ENCODE measurements around the gene RASIP1. TPM values are rescaled to one million over a fixed set of nuclear protein-coding genes. Genes with fewer than 3 reads are reported as not detected.

RASIP1 gene
- total RNA-seq, 1 donor from 2014 or later, result 24.1 TPM

DNA sequence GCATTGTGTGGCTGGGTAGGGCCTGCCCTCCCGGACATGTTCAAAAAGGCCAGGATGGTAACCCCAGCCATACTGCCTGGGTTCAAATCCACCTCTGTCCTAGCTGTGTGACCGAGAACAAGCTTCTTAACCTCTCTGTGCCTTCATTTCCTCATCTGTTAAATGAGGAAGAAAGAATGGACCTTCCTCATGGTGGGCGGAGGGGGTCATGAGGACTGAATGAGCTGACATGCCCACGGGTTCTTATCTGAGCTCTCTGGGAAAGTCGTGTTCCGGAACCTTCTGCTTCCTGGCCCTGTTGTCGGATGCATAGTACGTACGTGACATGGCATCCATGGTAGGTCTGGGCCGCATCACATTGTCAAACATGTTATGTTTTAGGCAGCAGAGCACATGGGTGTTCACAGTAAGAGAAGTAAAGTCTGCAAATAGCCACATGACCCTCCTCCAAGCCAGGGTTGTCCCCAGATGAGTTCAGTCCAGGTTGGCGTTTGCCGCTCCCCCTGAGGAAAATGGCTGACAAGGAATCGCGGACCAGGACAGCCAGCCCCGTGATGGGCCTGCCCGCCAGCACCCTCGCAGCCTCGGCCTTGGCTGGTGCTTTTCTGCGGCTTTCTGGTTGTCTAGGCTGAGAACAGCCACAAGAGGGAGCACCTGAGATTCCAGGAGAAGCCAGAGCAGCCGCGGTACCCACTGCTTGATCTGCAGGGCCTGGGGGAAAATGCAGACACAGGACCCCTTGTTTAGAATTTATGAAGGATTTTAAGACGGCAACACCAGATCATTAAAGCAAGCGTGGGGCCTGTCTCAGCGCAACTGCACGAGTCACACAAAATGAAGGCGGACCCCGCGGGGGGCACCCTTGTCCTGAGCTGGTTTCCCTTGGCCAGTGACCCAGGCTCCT, 65.2 kb downstream of the RASIP1 start:
- peak; percentile 96 for DNase-seq

DNA sequence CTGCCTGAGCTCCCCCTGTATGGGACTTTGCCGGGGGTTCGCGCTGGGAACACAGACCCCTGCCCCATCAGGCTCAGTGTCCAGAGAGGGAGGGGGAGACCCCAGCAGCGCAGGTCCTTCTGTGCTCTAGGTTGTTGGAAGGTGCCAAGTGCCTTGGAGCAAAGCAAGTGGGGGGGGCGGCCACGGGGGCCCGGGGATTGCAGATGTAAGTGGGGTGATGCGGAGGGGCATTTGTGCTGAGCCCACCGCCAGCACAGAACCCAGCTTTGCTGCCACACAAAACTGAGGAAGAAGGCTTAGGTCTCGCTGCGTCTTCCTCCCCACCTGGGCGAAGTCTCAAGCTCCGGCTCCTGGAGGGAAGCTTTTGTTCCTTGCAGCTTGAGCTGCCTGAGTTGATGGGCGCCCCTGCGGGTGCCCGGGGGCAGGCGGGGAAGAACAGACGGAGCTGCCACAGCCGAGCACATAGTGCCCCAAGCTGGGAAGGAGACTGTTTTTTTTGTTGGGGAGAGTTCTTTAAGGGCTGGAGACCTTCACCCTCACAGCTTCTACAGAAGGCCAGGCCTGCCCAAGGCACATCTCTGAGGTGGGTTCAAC, 66.1 kb downstream of the RASIP1 start:
- no peak for DNase-seq

DNA sequence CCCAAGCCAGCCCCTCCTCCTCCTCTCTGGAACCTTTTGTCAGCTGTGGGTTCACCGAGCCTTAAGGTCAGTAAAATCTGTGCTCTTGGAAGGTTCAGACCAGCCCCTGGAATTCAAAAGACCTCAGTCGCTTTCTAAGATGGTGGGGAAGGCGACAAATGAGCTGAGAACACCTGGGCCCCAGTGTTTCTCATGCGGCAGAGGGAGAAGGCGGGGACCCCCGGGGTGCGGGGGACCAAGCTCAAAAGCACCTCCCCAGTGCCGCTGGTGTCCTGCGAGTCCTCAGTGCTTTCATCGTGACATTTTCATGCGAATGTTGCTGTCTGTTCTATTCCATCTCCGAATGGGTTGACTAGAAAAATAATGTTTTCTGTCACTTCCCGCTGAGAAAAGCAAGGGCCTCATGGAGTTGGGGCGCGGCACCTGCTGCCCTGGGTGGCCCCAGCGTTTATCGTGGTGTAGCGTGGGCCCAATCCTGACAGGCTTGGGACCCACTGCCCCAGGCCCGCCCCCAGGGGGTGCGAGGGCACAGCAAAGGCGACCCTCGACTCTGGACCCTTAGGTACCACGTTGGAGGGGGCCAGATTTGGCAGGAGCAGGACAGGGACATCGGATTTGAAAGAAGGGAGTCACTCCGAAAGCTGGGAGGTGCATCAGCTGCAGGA, 66.8 kb downstream of the RASIP1 start:
- DNase-seq, result no peak

DNA sequence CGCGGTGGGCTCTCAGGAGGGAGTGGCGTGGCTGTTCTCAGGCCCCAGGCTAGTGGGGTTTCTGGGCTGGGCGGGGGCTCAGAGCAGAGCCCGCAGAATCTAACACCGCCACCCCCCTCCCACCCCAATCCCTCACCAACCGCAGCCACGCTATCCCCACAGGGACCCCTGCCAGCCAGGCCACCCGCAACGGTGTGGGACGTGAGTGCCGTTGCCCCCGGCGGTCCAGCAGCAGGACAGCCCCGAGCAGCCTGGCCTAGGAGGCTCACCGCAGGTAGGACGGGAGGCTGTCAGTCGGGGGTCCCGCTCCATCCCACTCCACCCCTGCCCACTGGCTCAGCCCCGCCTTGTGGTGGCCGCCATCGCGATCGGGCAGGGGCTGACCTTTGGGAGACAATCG, 67.4 kb downstream of the RASIP1 start, which contains the start of gene NTN5:
Gene NTN5 (minus strand): TSS at position 24 of the 400 bp plus-strand sequence. CDS start 2,031 bp downstream, outside the sequence.
- no peak for DNase-seq

DNA sequence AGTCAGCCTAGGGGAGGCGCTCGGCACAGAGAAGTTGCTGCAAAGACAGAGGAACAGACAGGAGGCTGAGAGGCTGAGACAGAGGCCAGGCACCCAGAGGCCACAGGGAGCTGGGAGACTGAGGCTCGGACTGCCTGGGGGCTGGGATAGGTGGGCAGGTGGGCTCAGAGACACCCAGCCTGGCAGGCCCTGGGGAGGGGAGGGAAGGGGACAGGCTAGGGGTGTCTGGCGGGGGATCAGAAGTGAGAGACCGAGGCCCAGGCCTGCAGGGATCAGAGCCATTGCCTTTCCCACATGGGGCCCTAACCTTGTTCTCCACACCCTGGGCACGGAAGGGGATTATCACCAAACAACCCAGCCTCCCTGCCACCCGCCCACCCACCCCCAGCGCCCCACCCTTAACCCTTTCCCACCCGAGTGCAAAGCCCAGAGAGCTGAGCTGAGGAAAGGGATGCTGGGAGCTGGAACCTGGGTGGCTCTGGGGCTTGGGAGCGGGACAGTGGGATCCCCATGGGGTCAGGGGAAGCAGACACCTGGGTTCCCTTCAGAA, 68.9 kb downstream of the RASIP1 start:
- peak; percentile 58 for DNase-seq

DNA sequence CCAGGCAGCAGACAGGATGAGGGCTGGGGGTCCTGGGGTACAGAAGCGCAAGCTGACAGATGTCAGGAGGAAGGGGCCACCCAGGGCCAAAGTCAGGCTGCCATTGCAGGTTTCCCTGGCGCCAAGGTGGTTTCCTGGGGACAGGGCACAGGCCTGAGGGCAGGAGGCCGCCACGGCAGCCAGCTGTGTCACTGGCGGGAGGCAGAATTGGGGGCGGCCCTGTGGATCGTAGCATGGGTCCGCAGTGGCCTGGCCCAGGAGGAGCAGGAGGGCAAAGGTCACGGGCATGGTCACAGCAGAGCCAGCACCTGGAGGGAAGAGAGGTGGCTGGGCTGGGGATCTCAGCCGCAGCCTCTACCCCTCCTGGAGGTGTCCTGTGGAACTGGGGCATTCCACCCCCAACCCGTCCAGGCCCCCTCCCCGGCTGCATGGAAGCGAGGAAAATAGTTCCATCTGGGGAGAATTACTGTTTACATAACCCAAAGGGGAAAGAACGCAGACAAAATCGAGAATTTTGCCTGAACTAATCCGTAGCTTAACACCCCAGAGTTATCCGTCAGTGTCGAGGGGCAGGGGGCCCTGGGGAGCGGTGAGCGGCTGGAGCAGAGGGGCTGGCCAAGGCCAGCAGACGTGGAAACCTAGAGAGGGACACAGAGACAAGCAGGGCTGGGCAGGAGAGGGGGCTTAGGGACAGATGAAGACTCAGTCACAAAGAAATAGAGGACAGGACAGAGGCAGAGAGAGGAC, 69.5 kb downstream of the RASIP1 start:
- DNase-seq, result peak; percentile 81

Other genes starting within 250 kb of the RASIP1 start
- 0.92 TPM for gene LMTK3, start 228.8 kb downstream of the RASIP1 start, total RNA-seq
- gene SULT2B1, start 188.4 kb downstream of the RASIP1 start, total RNA-seq, result 2.4 TPM
- gene SPACA4, start 133.9 kb downstream of the RASIP1 start, total RNA-seq, result not detected
- 10.2 TPM for gene FAM83E, start 125.5 kb downstream of the RASIP1 start, total RNA-seq
- 1,428 TPM for gene RPL18, start 121.4 kb downstream of the RASIP1 start, total RNA-seq
- gene SPHK2, start 121.1 kb downstream of the RASIP1 start, total RNA-seq, result 9.2 TPM
- 8.7 TPM for gene DBP, start 103.2 kb downstream of the RASIP1 start, total RNA-seq
- 3.7 TPM for gene CA11, start 94.4 kb downstream of the RASIP1 start, total RNA-seq
- 0.21 TPM for gene NTN5, start 67.6 kb downstream of the RASIP1 start, total RNA-seq
- gene FUT2, start 44.6 kb downstream of the RASIP1 start, total RNA-seq, result 3.0 TPM
- gene MAMSTR, start 20.9 kb downstream of the RASIP1 start, total RNA-seq, result 4.3 TPM
- not detected for gene IZUMO1, start 6.3 kb upstream of the RASIP1 start, total RNA-seq
- gene FUT1, start 12.0 kb upstream of the RASIP1 start, total RNA-seq, result 1.1 TPM
- not detected for gene FGF21, start 14.9 kb upstream of the RASIP1 start, total RNA-seq
- gene BCAT2, start 70.4 kb upstream of the RASIP1 start, total RNA-seq, result 23.1 TPM
- 1.2 TPM for gene HSD17B14, start 95.9 kb upstream of the RASIP1 start, total RNA-seq
- 18.1 TPM for gene PLEKHA4, start 128.0 kb upstream of the RASIP1 start, total RNA-seq
- gene PPP1R15A, start 131.8 kb upstream of the RASIP1 start, total RNA-seq, result 64.0 TPM
- not detected for gene TULP2, start 158.1 kb upstream of the RASIP1 start, total RNA-seq
- gene NUCB1, start 159.7 kb upstream of the RASIP1 start, total RNA-seq, result 154 TPM
- gene DHDH, start 193.1 kb upstream of the RASIP1 start, total RNA-seq, result not detected
- gene BAX, start 214.3 kb upstream of the RASIP1 start, total RNA-seq, result 22.1 TPM
- 430 TPM for gene FTL, start 224.7 kb upstream of the RASIP1 start, total RNA-seq

Data from tongue (tissue), 2 donors.